HG03442 (cell line): ENCODE results near the gene SELENOO.

ENCODE experiments used
- ATAC-seq: cut with Tn5 transposase; IDR thresholded peaks from one replicate; pipeline ENCODE4 v1.9.1; 2021; ENCODE audit warnings: mild to moderate bottlenecking, moderate library complexity; ENCODE audit not compliant: unreplicated experiment

SELENOO gene

DNA sequence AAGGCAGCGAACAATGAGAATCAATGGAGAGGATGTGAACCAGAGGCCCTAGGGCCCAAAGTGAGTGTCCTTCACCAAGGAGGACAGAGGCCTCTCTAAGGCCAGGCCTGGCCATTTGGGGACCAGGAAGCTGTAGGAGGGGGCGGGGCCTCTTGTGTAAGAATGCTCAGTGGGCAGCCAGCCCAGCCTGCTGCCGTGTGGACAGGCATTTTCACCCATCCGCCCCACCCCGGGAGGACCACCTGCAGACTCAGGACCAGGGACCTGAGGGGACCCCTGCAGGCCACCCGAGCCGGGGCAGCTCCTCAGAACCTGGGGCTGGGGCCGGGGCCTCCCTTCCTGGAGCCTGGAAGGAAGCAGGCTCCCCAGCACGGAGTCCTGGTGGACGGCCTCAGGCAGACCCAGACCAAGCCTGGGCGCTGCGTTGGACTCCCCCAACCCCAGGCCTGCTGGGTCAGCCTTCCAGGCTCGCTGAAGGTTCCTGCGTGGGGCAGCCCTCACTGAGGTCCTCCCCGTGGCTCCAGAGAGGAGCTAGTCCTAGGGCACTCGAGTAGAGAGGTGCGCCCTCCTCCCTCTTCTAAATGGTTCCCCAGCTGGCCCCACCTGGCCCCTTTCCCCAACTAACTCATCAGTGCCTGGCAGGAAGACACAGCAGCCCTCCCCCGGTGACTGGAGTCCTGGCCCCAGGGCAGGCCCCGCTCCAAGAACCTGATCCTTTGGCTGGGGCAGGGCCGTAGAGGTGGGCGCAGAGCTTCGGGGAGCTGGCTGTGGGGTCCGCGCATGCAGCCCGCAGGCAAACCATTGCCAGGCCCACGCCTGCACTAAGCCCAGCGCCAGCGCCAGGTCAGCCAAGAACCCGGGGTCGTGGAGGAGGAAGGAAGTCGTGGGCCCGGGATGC, 16.6 kb upstream of the SELENOO start:
- ATAC-seq = no peak

GRCh38 chr22:50184902-50185374, 15.9 kb upstream of the SELENOO start:
- no peak for ATAC-seq

DNA sequence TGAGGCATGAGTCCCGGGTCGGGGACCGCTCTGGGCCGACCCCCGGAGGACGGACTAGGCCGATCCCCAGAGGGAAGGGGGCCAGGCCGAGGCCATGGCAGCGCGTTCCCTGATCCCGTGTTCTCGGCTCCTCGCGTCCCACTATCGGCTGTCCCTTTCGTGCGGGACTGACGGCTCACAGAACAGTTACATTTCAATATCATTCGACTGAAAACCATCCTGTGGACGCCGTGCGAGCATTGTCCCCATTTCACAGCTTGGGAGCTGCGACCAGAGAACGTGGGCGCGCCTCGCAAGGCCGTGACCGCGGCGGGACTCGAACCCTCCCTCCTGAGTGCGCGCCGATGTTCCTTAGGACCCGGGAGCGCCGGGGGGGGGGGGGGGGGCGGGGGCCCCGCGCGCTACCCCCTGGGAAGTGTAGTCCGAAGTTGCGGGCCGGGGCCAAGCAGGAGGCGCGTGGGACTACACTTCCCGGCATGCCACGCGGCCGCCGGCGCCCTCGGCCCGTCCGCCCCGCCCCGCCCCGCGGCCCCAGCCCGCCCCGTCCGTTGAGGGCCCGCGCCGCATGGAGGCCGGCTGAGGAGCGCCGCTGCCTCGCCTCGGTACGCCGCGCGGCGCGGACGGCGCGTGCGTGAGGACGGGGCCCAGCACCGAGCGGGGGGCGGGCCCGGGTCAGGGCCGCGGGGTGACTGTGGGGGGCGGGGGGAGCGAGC, 15.3 kb upstream of the SELENOO start, which contains the start of gene TRABD:
Gene TRABD (plus strand): TSS at position 539 of the 713 bp plus-strand sequence. CDS start 7,148 bp downstream, outside the sequence.
- peak; percentile 33 for ATAC-seq

DNA sequence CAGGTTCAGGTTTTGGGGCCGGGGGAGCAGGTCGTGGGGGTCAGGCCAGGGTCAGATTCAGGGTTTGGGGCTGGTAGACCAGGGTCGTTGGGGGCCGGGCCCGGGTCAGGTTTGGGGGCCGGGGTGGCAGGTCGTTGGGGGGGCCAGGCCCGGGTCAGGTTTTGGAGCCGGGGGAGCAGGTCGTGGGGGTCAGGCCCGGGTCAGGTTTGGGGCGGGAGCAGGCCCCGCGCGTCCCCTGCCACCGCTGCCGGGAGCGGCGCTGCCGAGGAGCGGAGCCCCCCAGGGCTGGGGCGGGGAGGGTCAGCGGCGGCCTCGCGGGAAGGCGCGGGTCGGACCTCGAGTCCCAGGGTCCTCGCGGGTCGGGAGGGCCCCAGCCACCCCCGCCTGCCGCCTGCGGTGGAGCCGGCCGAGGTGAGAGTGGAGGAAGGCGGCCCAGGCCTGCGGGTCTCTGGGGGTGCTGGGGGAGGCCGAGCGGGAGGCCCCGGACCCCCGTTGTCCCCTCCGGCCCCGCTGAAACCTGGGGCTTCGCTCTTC, 14.6 kb upstream of the SELENOO start:
- ATAC-seq = no peak

DNA sequence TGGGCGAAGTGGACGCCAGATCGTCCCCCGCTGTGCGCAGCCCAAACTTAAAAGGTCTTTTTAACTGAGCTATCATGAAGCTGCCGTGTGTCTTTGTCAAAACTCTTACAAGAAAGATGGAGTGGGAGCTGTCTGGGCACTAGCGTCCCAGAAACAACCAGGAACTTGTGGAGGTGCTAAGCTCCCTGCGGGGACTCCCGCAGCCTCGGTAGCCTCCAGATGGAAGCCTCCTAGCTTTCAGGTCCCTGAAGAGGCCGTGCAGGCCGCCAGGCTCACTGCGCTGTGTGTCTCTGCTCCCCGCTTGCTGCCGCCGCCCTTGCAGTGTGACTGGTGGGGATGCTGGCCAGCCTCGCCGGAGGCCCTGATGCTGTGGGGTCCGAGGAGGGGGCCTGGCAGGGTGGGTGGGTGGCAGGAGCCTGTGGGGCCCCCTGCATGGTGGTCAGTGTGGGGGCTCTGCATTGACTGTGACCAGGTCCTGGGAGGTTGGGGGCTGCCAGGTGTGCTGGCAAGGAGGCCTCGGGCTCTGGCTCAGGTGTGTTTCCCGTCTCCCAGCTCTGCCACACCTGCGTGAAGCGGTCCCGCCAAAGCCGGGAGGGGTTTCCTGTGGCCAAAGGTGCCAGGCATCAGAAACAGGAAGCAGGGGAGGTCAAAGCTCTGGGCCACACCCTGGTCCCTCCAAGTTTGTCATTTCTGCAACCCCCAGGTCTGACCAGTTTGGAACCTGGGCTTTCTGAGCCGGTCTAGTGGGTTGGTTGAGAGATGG, 13.9 kb upstream of the SELENOO start:
- ATAC-seq = no peak

- ATAC-seq = no peak
These were observed 12.5 kb upstream of the SELENOO start for GRCh38 chr22:50188356-50188755.

- ATAC-seq = no peak
These were observed 11.5 kb upstream of the SELENOO start for GRCh38 chr22:50189184-50189848.

GRCh38 chr22:50189849-50190181, 11.0 kb upstream of the SELENOO start:
- ATAC-seq = no peak

DNA sequence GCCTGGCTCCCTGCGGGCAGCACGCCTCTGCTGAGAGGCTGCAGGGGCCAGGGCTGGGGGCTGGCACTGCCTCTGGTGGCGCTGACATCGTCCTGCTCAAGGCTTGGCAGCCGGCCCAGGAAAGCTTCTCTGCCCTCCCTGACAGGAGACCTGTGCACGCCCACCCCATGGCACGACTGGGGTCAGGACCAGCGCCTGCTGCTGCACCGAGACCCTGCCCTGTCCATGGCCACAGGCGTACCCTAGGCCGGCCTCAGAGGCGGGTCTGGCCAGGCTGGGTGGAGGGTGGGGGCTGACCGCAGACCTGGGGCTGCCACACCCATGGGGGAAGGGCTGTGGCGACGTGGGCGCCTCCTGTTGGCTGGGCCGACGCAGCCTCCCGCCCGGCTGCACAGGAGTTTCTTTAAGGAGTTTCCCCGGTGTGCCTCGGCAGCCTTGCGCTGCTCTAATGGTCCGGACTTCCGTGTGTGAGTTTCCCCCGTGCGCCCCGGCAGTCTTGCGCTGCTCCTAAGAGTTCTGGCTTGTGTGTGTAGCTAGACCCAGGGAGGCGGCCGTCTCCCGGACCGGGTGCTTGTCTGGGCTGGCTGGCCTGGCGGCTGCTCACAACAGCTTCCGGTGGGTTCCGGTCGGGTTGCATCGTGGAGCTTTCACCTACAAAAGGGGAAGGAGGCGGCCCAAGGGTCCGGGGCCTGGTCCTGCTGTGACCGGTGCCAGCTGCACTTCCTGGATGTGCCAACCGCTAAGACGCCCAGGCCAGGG, 10.4 kb upstream of the SELENOO start:
- ATAC-seq = peak; percentile 40

GRCh38 chr22:50190941-50191741, 9.7 kb upstream of the SELENOO start:
- ATAC-seq = no peak

DNA sequence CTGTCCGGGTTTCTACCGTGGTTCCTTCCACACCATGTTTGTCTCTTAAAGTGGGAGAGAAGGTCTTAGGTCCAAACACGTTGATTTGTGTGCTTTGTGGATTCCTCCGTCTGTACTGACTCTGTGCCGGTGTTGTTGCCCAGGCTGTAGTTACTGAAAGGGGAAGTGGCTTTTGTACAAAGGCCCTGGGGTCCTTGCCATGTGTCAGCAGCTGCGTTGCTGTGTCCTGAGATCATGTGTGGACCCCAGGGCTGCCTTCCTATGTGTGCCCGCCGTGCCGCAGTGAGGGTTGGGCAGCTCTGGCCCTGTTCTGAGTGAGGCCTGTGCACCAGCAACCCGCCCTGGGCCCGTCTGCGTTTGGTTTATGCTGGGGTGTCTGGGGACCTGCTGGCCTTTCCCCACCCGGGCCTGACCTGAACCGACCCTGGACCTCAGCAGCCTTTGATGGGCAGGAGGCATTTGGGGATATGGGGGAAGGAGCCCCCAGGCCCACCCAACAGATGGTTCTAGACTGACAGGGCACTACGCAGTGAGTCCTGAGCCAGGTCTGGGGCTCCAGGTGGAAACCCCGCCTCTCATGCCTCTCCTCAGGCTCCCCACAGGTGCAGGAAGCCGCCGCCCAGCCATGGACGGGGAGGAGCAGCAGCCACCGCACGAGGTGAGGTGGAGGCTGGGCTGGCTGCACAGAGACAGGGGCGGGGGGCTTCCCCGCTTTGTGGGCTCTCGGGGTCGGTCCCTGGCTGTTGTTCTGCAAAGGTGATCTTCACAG, 8.2 kb upstream of the SELENOO start:
- ATAC-seq = no peak

DNA sequence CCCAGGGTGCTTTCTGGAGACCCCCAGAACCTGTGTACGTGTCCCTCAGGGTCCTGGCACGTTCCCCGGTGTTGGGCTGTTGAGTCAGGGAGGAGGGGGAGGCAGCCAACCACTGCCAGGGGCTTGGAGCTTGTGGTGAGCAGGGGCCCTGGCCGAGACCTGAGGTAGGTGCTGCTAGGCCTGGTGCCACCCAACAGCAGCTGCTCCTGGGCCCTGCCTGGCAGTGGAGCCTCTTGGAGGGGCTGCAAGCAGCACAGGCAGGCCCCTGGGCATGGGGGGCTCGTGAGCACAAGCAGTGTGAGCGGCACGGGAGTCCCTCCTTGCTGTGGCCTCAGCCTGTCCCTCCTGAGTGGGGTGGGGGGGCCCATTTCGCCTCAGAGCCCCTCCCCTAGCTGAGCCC, 7.2 kb upstream of the SELENOO start:
- no peak for ATAC-seq

GRCh38 chr22:50194037-50194805, 6.6 kb upstream of the SELENOO start:
- ATAC-seq = no peak

DNA sequence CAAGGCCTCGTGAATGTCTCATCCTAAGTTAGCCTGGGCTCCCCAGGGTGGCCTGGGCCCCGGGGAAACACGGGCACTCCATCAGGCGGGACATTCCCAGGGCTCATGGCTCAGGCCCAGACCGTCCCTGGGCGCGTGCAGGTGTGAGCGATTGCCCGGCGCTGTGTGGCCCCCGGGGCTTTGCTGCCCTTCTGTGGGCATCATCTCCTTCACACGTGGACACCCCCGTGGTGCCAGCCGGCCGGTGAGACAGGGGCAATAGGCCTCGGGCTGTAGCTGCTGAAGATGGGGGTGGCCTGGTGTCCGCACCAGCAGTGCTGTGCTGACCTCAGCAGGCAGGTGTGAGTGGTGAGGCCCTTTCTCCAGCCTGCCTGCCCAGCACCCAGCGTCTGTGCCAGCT, 4.6 kb upstream of the SELENOO start:
- ATAC-seq = no peak

DNA sequence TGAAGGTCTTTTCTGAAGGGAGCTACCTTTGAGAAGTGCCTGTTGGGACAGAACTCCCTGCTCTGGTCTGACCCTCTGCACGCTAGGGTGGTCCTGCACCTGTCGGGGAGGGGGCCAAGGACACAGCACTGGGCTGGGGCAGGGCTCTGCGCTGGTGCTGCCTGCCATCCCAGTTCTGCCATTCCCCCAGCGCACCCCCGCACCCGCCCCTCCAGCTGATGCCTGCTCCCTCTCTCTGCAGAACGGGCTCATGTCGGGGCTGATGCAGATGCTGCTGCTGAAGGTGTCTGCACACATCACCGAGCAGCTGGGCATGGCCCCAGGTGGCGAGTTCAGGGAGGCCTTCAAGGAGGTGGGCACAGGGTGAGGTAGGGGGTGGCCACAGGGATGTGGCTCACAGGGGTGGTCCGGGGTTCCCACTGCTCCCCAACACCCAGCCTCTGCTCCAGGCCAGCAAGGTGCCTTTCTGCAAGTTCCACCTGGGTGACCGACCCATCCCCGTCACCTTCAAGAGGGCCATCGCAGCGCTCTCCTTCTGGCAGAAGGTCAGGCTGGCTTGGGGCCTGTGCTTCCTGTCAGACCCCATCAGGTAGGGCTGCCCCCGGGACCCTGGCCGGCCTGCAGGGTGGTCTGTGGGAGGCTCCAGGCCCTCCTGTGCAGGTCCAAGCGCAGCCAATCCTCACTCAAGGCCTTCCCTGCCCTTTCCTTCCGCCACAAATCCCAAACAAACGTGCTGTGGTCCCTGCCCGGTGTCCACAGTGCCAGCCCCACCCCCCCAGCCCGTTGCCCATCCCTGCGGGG, 3.6 kb upstream of the SELENOO start:
- ATAC-seq = no peak

DNA sequence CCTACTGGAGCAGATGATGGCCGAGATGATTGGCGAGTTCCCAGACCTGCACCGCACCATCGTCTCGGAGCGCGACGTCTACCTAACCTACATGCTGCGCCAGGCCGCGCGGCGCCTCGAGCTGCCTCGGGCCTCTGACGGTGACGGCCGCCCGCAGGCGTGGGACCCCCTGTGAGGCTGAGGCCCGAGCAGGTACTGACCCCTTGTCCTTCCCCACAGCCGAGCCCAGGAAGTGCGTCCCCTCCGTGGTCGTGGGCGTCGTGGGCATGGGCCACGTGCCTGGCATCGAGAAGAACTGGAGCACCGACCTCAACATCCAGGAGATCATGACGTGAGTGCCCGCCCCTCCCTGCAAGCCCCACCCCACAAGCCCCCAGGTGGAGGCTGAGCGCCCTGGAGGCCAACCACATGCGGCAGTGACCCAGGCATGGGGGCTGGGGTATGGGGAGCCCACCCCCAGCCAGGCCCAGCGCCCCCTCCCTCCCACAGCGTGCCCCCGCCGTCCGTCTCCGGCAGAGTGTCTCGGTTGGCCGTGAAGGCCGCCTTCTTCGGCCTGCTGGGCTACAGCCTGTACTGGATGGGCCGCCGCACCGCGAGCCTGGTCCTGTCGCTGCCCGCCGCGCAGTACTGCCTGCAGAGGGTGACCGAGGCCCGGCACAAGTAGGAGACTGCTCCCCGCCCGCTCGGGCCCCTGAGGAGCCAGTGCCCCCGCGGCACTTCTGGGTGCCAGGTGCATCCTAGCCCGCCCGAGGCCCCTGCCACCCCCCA, 2.8 kb upstream of the SELENOO start:
- no peak for ATAC-seq
